ENCODE data around the gene KAT7.

Gene KAT7

GRCh38 chr17:49842846-49843245, 54.4 kb downstream of the KAT7 start:
- H2AFZ ChIP-seq: no peak overlapping the region
- no peaks in the 10 kb centered on the region for H3K4me1 ChIP-seq
- H3K9ac ChIP-seq: no peak overlapping the region
- H3K9me3 ChIP-seq (ENCODE audit: control insufficient read depth, low read length): no peaks in the 10 kb centered on the region
- H3K27me3 ChIP-seq (ENCODE audit: control insufficient read depth, insufficient read depth, low read length): no peaks in the 10 kb centered on the region
- no peak for TF ChIP-seq CTCF (IDR thresholded peaks at IDR 0.05)
- H3K27ac ChIP-seq: no peak overlapping the region
- no peak overlapping the region for H3K4me2 ChIP-seq (ENCODE audit: low read length)
- H3K4me3 ChIP-seq (ENCODE audit: low read depth, low read length): no peak overlapping the region
- H3K36me3 ChIP-seq (ENCODE audit: control insufficient read depth, insufficient read depth, low read length): no peaks in the 10 kb centered on the region
- peaks cover 3% of the 10 kb centered on the region for H3K79me2 ChIP-seq

DNA sequence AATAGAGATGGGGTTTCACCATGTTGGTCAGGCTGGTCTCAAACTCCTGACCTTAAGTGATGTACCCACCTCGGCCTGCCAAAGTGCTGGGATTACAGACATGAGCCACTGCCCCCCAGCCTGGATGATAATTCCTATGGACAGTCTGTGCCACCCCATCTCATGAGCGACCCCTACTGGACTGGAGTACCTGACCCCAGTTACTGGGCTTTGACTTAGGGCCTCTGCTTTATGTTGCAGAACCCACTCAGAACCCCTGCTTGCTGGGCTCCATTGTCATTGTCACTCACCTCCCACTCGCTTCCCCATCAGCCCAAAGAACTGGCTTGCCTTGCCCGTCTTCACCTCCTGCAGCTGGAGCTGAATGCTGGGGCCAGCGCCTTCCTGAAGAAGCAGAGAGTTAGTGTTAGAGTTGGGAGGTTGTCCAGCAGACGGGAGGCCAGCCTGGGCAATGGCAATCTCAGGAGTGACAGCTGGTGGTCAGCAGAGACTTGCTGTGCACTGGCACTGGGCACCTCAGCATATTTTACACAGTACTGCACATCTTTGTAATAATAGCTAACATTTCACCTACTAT, 55.4 kb downstream of the KAT7 start:
- peak; percentile 32 for TF ChIP-seq CTCF (IDR thresholded peaks at IDR 0.05)
- Histone ChIP-seq H3K9ac (no peak overlapping the region), H3K4me2 (ENCODE audit: low read length) (no peak overlapping the region), H2AFZ (no peak overlapping the region), H3K79me2 (peaks cover 3% of the 10 kb centered on the region), H3K36me3 (ENCODE audit: control insufficient read depth, insufficient read depth, low read length) (no peaks in the 10 kb centered on the region), H3K27ac (no peak overlapping the region), H3K4me3 (ENCODE audit: low read depth, low read length) (no peak overlapping the region), H3K9me3 (ENCODE audit: control insufficient read depth, low read length) (no peaks in the 10 kb centered on the region), H3K27me3 (ENCODE audit: control insufficient read depth, insufficient read depth, low read length) (no peaks in the 10 kb centered on the region), H3K4me1 (no peaks in the 10 kb centered on the region)

GRCh38 chr17:49845321-49845720, 56.8 kb downstream of the KAT7 start:
- TF ChIP-seq CTCF (IDR thresholded peaks at IDR 0.05): no peak
- Histone ChIP-seq H3K4me2 (ENCODE audit: low read length) (no peak overlapping the region), H3K27ac (no peak overlapping the region), H3K27me3 (ENCODE audit: control insufficient read depth, insufficient read depth, low read length) (no peaks in the 10 kb centered on the region), H3K4me1 (no peaks in the 10 kb centered on the region), H3K9ac (no peak overlapping the region), H3K36me3 (ENCODE audit: control insufficient read depth, insufficient read depth, low read length) (no peaks in the 10 kb centered on the region), H3K9me3 (ENCODE audit: control insufficient read depth, low read length) (no peaks in the 10 kb centered on the region), H3K79me2 (no peaks in the 10 kb centered on the region), H2AFZ (no peak overlapping the region), H3K4me3 (ENCODE audit: low read depth, low read length) (no peak overlapping the region)

GRCh38 chr17:49846938-49847712, 58.6 kb downstream of the KAT7 start:
- Histone ChIP-seq H3K4me1 (peaks cover 4% of the 10 kb centered on the region), H3K27ac (no peak overlapping the region)

More at GRCh38 chr17:49846938-49847712, 58.6 kb downstream of the KAT7 start:
- Histone ChIP-seq H3K27me3 (ENCODE audit: control insufficient read depth, insufficient read depth, low read length) (no peaks in the 10 kb centered on the region), H3K79me2 (no peaks in the 10 kb centered on the region), H3K4me3 (ENCODE audit: low read depth, low read length) (no peak overlapping the region), H3K9me3 (ENCODE audit: control insufficient read depth, low read length) (no peaks in the 10 kb centered on the region), H3K4me2 (ENCODE audit: low read length) (no peak overlapping the region), H3K9ac (no peak overlapping the region), H3K36me3 (ENCODE audit: control insufficient read depth, insufficient read depth, low read length) (no peaks in the 10 kb centered on the region), H2AFZ (no peak overlapping the region)
- no peak for TF ChIP-seq CTCF (IDR thresholded peaks at IDR 0.05)
